Measurements from ENCODE around the gene HOXB2. TPM values are rescaled to one million over a fixed set of nuclear protein-coding genes. Genes with fewer than 3 reads are reported as not detected.

Gene HOXB2
- total RNA-seq, 1 donor from 2014 or later = not detected

DNA sequence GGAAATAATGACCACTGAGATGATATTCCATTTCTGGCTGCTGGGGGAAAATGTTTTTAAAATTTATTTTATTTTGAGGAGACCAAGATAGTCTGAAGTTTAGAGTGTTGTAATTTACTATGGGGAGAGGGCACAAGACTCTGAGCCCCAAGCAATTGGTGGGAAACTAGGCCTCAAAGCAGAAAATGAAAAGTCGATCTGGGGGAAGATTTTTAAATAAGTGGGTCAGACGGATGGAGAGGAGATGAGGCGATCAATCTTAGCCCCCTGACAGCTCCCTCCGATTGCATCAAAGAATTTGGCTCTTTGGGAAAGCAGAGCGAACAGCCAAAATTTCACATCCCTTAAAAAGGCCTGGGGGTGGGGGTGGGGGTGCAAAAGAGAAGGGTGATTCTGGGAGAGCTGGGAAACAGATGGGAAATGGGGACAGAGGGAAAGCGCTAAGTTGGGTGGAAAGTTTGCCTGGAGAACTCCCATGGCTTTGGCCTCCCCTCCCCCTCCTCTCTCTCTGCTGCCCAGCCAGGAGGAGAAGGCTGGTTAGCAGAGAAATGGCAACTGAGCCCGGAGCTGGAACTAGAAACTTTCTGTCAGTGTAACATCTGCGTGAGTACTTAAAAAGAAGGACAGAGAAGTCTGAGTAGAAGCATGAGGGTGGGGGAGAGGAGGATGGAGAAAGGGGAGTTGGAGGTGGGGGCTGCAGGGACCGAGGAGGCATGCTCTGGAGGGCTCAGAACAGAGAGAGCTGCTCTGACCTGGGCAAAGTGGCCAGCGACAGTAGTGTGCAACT, 1.4 kb upstream of the HOXB2 start:
- Mint-ChIP-seq H3K36me3 (no peaks in the 10 kb centered on the region), H3K27me3 (ENCODE audit: insufficient read depth, low read depth) (peaks cover 87% of the 10 kb centered on the region), H3K27ac (no peak overlapping the region), H3K9me3 (peaks cover 11% of the 10 kb centered on the region), H3K4me3 (peak overlapping the region; percentile 4), H3K4me1 (peaks cover 11% of the 10 kb centered on the region)
- H3K27ac ChIP-seq = no peak overlapping the region
- no peaks in the 10 kb centered on the region for H3K79me2 ChIP-seq (ENCODE audit: low read depth)
- TF ChIP-seq, protein P1, sequence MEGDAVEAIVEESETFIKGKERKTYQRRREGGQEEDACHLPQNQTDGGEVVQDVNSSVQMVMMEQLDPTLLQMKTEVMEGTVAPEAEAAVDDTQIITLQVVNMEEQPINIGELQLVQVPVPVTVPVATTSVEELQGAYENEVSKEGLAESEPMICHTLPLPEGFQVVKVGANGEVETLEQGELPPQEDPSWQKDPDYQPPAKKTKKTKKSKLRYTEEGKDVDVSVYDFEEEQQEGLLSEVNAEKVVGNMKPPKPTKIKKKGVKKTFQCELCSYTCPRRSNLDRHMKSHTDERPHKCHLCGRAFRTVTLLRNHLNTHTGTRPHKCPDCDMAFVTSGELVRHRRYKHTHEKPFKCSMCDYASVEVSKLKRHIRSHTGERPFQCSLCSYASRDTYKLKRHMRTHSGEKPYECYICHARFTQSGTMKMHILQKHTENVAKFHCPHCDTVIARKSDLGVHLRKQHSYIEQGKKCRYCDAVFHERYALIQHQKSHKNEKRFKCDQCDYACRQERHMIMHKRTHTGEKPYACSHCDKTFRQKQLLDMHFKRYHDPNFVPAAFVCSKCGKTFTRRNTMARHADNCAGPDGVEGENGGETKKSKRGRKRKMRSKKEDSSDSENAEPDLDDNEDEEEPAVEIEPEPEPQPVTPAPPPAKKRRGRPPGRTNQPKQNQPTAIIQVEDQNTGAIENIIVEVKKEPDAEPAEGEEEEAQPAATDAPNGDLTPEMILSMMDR (IDR thresholded peaks at IDR 0.05) = no peak
- TF ChIP-seq EZH2 (IDR thresholded peaks at IDR 0.05) = peak; percentile 14
- no peak for TF ChIP-seq EZH2phosphoT487 (IDR thresholded peaks at IDR 0.05)
- H3K4me3 ChIP-seq = no peak overlapping the region
- H3K27me3 ChIP-seq = peaks cover 100% of the 10 kb centered on the region
- H3K9me3 ChIP-seq (ENCODE audit: low read depth) = no peaks in the 10 kb centered on the region
- H3K9ac ChIP-seq = no peak overlapping the region
- DNase-seq (ENCODE audit: low spot score) = peak; percentile 64
- no peak overlapping the region for H3K4me2 ChIP-seq
- H3F3A ChIP-seq (ENCODE audit: low read depth) = peaks cover 8% of the 10 kb centered on the region
- no peaks in the 10 kb centered on the region for H3K36me3 ChIP-seq
- H2AFZ ChIP-seq (replicated peaks) = no peak overlapping the region
- H4K20me1 ChIP-seq (ENCODE audit: low read depth) = peaks cover 96% of the 10 kb centered on the region
- H3K4me1 ChIP-seq = no peaks in the 10 kb centered on the region

DNA sequence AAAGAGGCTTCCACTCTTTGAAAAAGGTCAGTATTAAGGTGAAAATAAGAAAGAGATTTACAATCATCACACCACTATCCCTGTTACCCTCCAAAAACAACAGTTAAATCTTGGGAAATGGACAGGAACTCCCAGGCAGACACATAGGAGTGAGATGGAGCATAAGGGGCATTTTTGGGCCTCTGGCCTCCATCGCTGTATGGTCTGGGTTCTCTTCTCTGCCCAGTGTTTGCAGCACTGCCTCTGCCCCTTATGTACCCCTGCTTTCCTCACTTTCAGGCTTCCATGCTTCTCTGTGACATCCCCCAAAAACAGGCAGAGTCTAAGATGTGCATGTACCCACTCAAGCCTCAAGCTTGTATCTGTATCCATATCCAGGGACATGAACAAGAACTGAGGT, 630 bp upstream of the HOXB2 start:
- Mint-ChIP-seq H3K27me3 (ENCODE audit: insufficient read depth, low read depth) (peaks cover 87% of the 10 kb centered on the region), H3K9me3 (peaks cover 11% of the 10 kb centered on the region), H3K4me3 (peak overlapping the region; percentile 49), H3K4me1 (peaks cover 11% of the 10 kb centered on the region), H3K36me3 (no peaks in the 10 kb centered on the region), H3K27ac (no peak overlapping the region)
- Histone ChIP-seq H3K9ac (no peak overlapping the region), H3K4me3 (no peak overlapping the region), H2AFZ (replicated peaks) (no peak overlapping the region), H3F3A (ENCODE audit: low read depth) (peaks cover 8% of the 10 kb centered on the region), H3K36me3 (no peaks in the 10 kb centered on the region), H3K27ac (no peak overlapping the region), H3K9me3 (ENCODE audit: low read depth) (no peaks in the 10 kb centered on the region), H4K20me1 (ENCODE audit: low read depth) (peaks cover 95% of the 10 kb centered on the region), H3K27me3 (peaks cover 100% of the 10 kb centered on the region), H3K4me1 (no peaks in the 10 kb centered on the region), H3K79me2 (ENCODE audit: low read depth) (no peaks in the 10 kb centered on the region), H3K4me2 (no peak overlapping the region)
- peak; percentile 1 for DNase-seq (ENCODE audit: low spot score)
- no peak for TF ChIP-seq EZH2phosphoT487 (IDR thresholded peaks at IDR 0.05)
- no peak for TF ChIP-seq EZH2 (IDR thresholded peaks at IDR 0.05)
- TF ChIP-seq, protein P1 (IDR thresholded peaks at IDR 0.05) = no peak

DNA sequence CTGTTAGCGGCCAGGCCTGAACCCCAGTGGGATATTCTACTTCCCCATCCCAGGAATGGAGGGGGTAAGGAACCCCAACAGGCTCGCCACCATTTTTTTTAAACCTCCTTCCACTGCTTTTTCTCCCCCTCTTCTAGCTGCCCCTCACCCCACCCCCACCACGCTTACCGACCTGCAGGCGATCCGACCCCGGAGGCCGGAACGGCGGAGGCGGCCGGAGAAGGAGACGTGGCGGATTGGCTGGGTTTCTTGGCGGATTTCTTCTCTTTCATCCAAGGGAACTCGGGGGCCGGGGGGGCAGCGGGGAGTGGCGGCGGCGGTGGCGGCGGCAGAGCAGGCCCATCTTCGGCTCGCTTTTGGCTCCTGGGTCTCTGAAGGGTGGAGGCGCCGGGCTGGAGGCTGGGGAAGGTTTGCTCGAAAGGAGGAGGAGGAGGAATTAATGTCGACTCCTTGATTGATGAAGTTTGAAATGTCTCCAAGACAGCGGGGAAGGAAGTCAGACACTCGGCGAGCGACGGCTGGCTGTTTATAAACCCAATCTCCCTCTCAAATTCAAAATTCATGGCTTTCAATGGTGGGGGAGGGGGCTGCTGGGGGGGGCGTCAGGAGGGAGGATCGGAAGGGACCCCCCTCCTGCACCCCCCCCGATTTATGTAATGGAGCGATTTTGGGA, 424 bp downstream of the HOXB2 start:
- H4K20me1 ChIP-seq (ENCODE audit: low read depth) = peaks cover 91% of the 10 kb centered on the region
- Mint-ChIP-seq H3K4me1 (peaks cover 11% of the 10 kb centered on the region), H3K9me3 (peaks cover 9% of the 10 kb centered on the region), H3K4me3 (peak overlapping the region; percentile 70), H3K27me3 (ENCODE audit: insufficient read depth, low read depth) (peaks cover 86% of the 10 kb centered on the region), H3K27ac (no peak overlapping the region), H3K36me3 (no peaks in the 10 kb centered on the region)
- H3K27ac ChIP-seq = no peak overlapping the region
- H3K79me2 ChIP-seq (ENCODE audit: low read depth) = no peaks in the 10 kb centered on the region
- H3K27me3 ChIP-seq = peaks cover 100% of the 10 kb centered on the region
- H3F3A ChIP-seq (ENCODE audit: low read depth) = peaks cover 8% of the 10 kb centered on the region
- no peak overlapping the region for H3K4me3 ChIP-seq
- TF ChIP-seq EZH2 (IDR thresholded peaks at IDR 0.05) (peak; percentile 53), EZH2phosphoT487 (IDR thresholded peaks at IDR 0.05) (peak; percentile 59)
- TF ChIP-seq, protein P1 (IDR thresholded peaks at IDR 0.05) = no peak
- H3K4me1 ChIP-seq = no peaks in the 10 kb centered on the region
- H3K9ac ChIP-seq = no peak overlapping the region
- H2AFZ ChIP-seq (replicated peaks) = no peak overlapping the region
- no peaks in the 10 kb centered on the region for H3K36me3 ChIP-seq
- peak; percentile 72 for DNase-seq (ENCODE audit: low spot score)
- H3K4me2 ChIP-seq = no peak overlapping the region
- H3K9me3 ChIP-seq (ENCODE audit: low read depth) = no peaks in the 10 kb centered on the region

Measured in neural progenitor cell (in vitro differentiated cells).